Glomerular visceral epithelial cell (primary cell): ENCODE data around the gene ADGRF5.
"Not testable (repeated sequence)": the region's sequence is repeated elsewhere in the genome, so short reads cannot be mapped to it uniquely, and the experiment has no call there.

Experiments
- DNase-seq: peaks from one replicate; pipeline ENCODE4 v3.0.0-alpha.2; 2016; ENCODE audit errors: extremely low spot score

Gene ADGRF5

GRCh38 chr6:46894433-46894832 is 27.3 kb downstream of the ADGRF5 start:
- no peak for DNase-seq

GRCh38 chr6:46893648-46894047 is 28.1 kb downstream of the ADGRF5 start:
- DNase-seq, result no peak

GRCh38 chr6:46891252-46891795 is 30.4 kb downstream of the ADGRF5 start:
- DNase-seq, result no peak

DNA sequence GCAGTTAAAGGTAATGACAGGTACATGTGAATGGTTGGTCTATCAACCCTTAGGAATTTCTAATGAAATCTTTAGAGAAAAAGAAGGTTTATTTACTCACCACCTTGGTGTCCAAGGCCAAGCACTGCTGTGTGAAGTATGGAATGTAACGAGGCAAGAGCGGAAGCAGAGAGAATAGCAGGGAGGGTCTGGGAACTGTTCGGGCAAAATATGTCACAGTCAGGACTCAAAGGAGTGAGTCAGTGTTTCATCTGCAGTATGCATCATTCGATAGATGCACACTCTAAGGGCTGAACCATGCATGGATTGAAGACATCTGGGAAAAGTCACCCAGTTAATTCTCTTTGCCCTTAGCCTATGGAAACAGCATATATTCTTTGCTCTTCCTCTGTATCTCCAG is 33.2 kb downstream of the ADGRF5 start:
- DNase-seq, result peak; percentile 24

DNA sequence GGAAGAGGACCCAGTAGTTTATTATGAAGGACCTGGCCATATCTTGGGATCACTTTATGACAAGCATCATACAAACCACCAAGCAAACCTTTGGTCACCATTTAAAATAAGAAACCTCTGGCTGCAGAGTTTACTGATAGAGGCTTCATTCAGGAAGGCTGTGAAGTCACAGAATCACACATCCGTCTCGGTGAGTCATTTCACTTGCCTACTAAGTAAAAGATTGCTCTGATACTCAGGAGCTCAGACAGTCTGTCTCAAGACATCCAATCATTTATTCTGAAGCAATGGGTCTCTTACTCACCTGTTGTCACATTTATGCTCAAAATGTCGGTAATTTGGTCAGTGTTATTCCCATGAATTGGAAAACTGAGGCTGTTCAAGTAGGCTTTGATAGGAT is 33.7 kb downstream of the ADGRF5 start:
- DNase-seq, result peak; percentile 42

GRCh38 chr6:46882645-46883044 is 39.1 kb downstream of the ADGRF5 start:
- no peak for DNase-seq

DNA sequence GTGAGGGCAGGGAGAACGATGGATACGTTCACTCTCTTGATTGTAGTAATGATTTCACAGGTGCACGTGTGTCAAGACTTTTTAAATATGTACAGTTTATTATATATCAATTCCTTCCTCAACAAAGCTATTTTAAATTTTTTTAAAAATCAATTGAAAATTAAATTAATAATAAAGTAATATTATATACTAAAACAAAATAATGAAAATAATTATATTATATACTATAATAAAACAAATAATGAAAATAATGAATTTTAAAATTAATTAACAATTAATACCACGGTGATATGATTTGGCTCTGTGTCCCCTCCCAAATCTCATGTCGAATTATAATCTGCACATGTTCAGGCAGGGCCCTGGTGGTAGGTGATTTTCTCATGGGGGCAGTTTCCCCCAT is 42.7 kb downstream of the ADGRF5 start:
- no peak for DNase-seq

GRCh38 chr6:46876126-46876525 is 45.6 kb downstream of the ADGRF5 start:
- peak; percentile 77 for DNase-seq

GRCh38 chr6:46867411-46867810 is 54.3 kb downstream of the ADGRF5 start:
- DNase-seq, result no peak

- no peak for DNase-seq
Observed at GRCh38 chr6:46865221-46865620, 56.5 kb downstream of the ADGRF5 start.

DNA sequence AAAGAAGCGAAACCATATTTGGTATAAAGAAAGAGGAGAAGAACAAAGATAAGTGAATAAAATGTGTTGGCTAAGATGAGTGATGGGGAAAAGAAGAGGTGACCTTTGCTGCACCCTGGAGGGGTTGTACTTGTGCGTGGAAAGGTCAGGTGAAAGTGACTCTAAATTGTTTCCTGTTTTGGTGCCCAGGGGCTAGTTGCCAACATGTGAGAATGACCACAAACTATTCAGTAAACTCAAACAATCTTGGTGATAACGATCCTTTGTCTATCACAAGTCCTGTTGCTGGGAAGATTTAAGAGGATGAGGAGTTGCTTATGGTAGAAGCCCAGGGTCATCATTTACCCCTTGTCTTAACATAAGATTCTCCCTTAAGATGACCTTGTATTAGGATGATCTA is 57.9 kb downstream of the ADGRF5 start:
- DNase-seq, result no peak

DNA sequence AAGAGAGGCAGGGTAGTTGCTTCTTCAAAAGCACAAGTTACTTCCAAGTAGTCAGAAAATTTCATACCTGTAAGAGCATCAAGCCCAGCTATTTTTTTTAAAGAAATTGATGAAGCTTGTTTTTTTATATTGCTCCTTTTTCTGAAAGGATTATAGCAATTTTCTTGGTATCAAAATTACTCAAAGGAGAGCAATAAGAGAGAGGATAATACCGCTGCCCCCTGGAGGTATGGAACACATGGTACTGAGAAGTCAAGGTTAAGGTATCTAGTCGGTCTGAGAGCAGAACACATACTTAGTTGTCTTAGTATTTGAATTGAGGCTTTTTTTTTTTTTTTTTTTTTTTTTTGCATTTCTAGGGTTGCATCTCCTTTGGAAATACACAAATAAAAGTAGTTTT is 59.4 kb downstream of the ADGRF5 start:
- no peak for DNase-seq

- peak; percentile 34 for DNase-seq
Observed at GRCh38 chr6:46855966-46856365, 65.8 kb downstream of the ADGRF5 start.

- DNase-seq, result not testable (repeated sequence)
Observed at GRCh38 chr6:46851576-46851975, 70.2 kb downstream of the ADGRF5 start.

GRCh38 chr6:46850792-46851191 is 70.9 kb downstream of the ADGRF5 start:
- DNase-seq, result peak; percentile 5

- DNase-seq, result no peak
Observed at GRCh38 chr6:46849361-46849690, 72.4 kb downstream of the ADGRF5 start.

DNA sequence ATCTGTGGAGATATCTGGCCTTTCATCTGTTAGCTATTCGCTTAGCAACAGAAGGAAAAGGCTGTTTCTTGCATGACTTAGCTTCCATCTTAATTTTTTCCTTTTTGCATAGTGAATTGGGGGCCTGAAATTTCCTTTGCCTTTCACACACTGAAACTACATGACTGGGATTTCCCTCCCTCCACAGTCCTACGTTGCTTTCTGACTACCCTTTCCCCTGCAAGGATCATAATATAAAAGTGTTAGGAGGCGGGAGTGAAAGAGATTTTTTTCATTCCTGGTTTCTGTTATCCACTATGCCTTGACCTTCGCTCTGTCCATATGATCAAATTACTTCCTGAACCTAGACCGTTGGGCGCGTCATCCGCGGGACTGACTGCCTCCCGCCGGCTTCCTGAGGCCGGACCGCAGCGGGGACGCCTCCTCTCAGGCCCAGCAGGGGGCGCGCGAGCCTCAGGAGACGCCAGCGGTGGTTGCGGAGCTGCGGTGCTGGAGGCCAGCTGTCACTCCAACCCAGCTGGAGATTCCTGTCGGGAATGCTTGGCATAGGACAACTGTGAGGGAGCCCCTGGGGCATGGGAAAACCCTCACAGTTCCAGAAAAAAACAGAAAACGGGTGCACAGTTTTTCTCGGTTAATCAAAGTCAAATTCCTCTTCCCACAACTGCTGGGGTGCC is 72.9 kb downstream of the ADGRF5 start:
- peak; percentile 85 for DNase-seq

GRCh38 chr6:46845126-46845525 is 76.6 kb downstream of the ADGRF5 start:
- no peak for DNase-seq

DNA sequence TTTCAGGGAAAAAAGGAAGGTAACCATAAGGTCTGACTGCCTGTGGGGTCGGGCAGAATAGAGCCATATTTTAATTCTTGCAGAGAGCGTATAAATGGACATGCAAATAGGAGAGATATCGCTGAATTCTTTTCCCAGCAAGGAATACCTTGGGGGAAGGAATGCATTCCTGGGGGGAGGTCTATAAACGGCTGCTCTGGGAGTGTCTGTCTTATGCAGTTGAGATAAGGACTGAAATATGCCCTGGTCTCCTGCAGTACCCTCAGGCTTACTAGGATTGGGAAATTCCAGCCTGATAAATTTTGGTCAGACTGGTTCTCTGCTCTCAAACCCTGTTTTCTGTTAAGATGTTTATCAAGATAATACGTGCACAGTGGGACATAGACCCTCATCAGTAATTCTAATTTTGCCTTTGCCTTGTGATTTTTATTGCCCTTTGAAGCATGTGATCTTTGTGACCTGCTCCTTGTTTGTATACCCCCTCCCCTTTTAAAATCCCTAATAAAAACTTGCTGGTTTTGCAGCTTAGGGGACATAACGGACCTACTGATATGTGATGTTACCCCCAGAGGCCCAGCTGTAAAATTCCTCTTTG is 79.4 kb downstream of the ADGRF5 start:
- not testable (repeated sequence) for DNase-seq

- DNase-seq, result no peak
Observed at GRCh38 chr6:46838033-46838432, 83.7 kb downstream of the ADGRF5 start.

GRCh38 chr6:46834991-46835390 is 86.7 kb downstream of the ADGRF5 start:
- not testable (repeated sequence) for DNase-seq

DNA sequence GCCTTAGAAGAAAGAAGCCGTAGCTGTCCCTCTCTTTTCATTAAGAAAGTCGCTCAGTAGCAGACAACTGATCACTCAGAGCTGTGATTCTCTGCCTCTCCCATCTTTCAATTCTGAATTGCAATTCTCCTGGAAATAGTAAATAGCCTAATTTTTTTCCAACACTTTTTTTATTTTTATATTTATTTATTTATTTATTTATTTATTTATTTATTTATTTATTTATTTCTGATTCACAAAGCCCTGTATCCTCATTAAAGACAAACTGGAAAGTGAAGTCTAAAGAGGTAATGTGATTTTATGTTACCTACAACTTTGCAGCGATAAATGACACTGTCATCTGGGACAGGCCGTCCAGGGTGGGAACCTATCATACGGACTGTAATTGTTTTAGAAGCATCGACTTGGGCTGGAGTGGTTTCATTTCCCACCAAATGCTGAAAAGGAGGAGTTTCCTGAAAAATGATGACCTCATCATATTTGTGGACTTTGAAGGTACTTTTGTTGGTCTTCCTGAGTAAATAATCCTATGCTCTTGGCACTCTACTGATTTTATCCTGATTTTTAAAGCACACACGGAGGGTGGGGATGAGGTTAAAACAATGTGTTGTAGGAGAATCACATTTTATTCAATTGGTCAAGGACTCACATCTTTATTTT is 87.4 kb downstream of the ADGRF5 start:
- DNase-seq, result not testable (repeated sequence)

DNA sequence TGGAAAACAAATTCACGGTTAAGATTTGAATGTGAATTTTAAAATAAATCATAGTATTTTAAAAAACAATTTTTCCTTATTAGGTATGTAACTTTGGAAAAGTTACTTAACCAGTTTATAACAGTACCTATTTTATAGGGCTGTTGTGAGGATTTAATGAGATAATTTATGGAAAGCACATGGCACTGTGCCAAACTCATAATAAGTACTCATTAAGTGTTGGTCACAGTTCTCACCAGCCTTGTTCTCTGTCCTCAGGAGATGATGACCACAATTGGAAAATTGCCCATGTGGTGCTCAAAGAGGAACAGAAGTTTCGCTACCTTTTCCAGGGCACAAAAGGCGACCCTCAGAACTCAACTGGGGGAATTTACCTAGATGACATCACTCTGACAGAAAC is 88.9 kb downstream of the ADGRF5 start:
- no peak for DNase-seq
